ENCODE results near the gene TNFSF13.
"Not testable (repeated sequence)": the region's sequence is repeated elsewhere in the genome, so short reads cannot be mapped to it uniquely, and the experiment has no call there.

TNFSF13 gene

GRCh38 chr17:7592422-7593021, 34.0 kb downstream of the TNFSF13 start:
- no peak for DNase-seq

- DNase-seq, result no peak
These were observed 34.7 kb downstream of the TNFSF13 start for GRCh38 chr17:7593296-7593695.

GRCh38 chr17:7597561-7597960, 39.0 kb downstream of the TNFSF13 start:
- DNase-seq, result not testable (repeated sequence)

GRCh38 chr17:7606280-7606679, 47.7 kb downstream of the TNFSF13 start:
- DNase-seq, result no peak

- DNase-seq, result no peak
These were observed 52.1 kb downstream of the TNFSF13 start for GRCh38 chr17:7610641-7611040.

Measured in activated CD8-positive, alpha-beta memory T cell treated with anti-CD3 and anti-CD28 coated beads, Interleukin-2, amount 50 U/mL, for 4 hours (primary cell).